Measurements from ENCODE around the gene TMEM271. TPM values are rescaled to one million over a fixed set of nuclear protein-coding genes. Genes with fewer than 3 reads are reported as not detected.

The TMEM271 gene
- total RNA-seq, 4 donors from 2014 or later: not detected

- Histone ChIP-seq H3K9me3 (no peaks in the 10 kb centered on the region), H3K4me1 (no peaks in the 10 kb centered on the region), H3K27me3 (no peaks in the 10 kb centered on the region), H3K36me3 (peaks cover 0 to 63% of the 10 kb centered on the region in 2 donors), H3K4me3 (no peak overlapping the region), H3K27ac (no peak overlapping the region)
- DNase-seq (no peak), ATAC-seq (no peak)
- intact Hi-C loops (cut with DNase I; ENCODE audit: low total_unique reads): no loop called here
- TF ChIP-seq CTCF (IDR thresholded peaks at IDR 0.05 in 4 of 5, conservative IDR thresholded peaks at IDR 0.05 in 1 of 5): no peak
- TF ChIP-seq POLR2A (IDR thresholded peaks at IDR 0.05): no peak
- in situ Hi-C loops (cut with MboI; ENCODE audit: low sequenced_read_pairs in 4 of 4): no loop called here
Observed at GRCh38 chr4:526971-527460, 49.1 kb downstream of the TMEM271 start.

- peaks cover 0 to 63% of the 10 kb centered on the region in 2 donors for H3K36me3 ChIP-seq
- no peaks in the 10 kb centered on the region for H3K27me3 ChIP-seq
- no peak overlapping the region for H3K27ac ChIP-seq
- intact Hi-C loops (cut with DNase I; ENCODE audit: low total_unique reads) (no loop called here), in situ Hi-C loops (cut with MboI; ENCODE audit: low sequenced_read_pairs in 4 of 4) (no loop called here)
- no peaks in the 10 kb centered on the region for H3K9me3 ChIP-seq
- no peak overlapping the region for H3K4me3 ChIP-seq
- DNase-seq: no peak
- no peaks in the 10 kb centered on the region for H3K4me1 ChIP-seq
- no peak for ATAC-seq
- TF ChIP-seq CTCF (IDR thresholded peaks at IDR 0.05 in 4 of 5, conservative IDR thresholded peaks at IDR 0.05 in 1 of 5) (no peak), POLR2A (IDR thresholded peaks at IDR 0.05) (no peak)
Observed at GRCh38 chr4:526189-526909, 49.7 kb downstream of the TMEM271 start.

GRCh38 chr4:525660-526059, 50.4 kb downstream of the TMEM271 start:
- Histone ChIP-seq H3K4me3 (no peak overlapping the region), H3K4me1 (no peaks in the 10 kb centered on the region), H3K27ac (no peak overlapping the region), H3K9me3 (no peaks in the 10 kb centered on the region), H3K36me3 (peaks cover 0 to 59% of the 10 kb centered on the region in 2 donors), H3K27me3 (no peaks in the 10 kb centered on the region)
- in situ Hi-C loops (cut with MboI; ENCODE audit: low sequenced_read_pairs in 4 of 4): no loop called here
- DNase-seq: no peak
- intact Hi-C loops (cut with DNase I; ENCODE audit: low total_unique reads): no loop called here
- ATAC-seq: no peak
- TF ChIP-seq CTCF (IDR thresholded peaks at IDR 0.05 in 4 of 5, conservative IDR thresholded peaks at IDR 0.05 in 1 of 5) (no peak), POLR2A (IDR thresholded peaks at IDR 0.05) (no peak)

- intact Hi-C loops (cut with DNase I; ENCODE audit: low total_unique reads): no loop called here
- TF ChIP-seq CTCF (IDR thresholded peaks at IDR 0.05 in 4 of 5, conservative IDR thresholded peaks at IDR 0.05 in 1 of 5) (no peak), POLR2A (IDR thresholded peaks at IDR 0.05) (no peak)
Observed at GRCh38 chr4:524196-524595, 51.9 kb downstream of the TMEM271 start.

More at GRCh38 chr4:524196-524595, 51.9 kb downstream of the TMEM271 start:
- in situ Hi-C loops (cut with MboI; ENCODE audit: low sequenced_read_pairs in 4 of 4): no loop called here
- Histone ChIP-seq H3K4me1 (no peaks in the 10 kb centered on the region), H3K9me3 (no peaks in the 10 kb centered on the region), H3K27me3 (no peaks in the 10 kb centered on the region), H3K27ac (no peak overlapping the region), H3K4me3 (no peak overlapping the region), H3K36me3 (peaks cover 0 to 59% of the 10 kb centered on the region in 2 donors)
- DNase-seq (no peak), ATAC-seq (no peak)

Other genes starting within 250 kb of the TMEM271 start
- gene ZNF141, start 238.5 kb downstream of the TMEM271 start, total RNA-seq: 1 to 10 TPM; 1.4 to 5.7 (median 2.0) TPM
- 10 to 100 TPM in 1 of 4 donors, 1 to 10 TPM in 3; 8.0 to 15.2 (median 9.1) TPM for gene ZNF721, start 77.1 kb downstream of the TMEM271 start, total RNA-seq
- 10 to 100 TPM in 2 of 4 donors, 1 to 10 TPM in 2; 6.4 to 20.6 (median 11.0) TPM for gene PIGG, start 77.1 kb downstream of the TMEM271 start, total RNA-seq
- gene PDE6B, start 49.3 kb upstream of the TMEM271 start, total RNA-seq: not detected
- gene ATP5ME, start 98.0 kb upstream of the TMEM271 start, total RNA-seq: 100 to 1,000 TPM in 1 of 4 donors, 10 to 100 TPM in 3; 24.7 to 172 (median 91.5) TPM
- 10 to 100 TPM in 1 of 4 donors, 1 to 10 TPM in 3; 1.3 to 20.3 (median 3.6) TPM for gene MYL5, start 98.2 kb upstream of the TMEM271 start, total RNA-seq
- gene SLC49A3, start 112.9 kb upstream of the TMEM271 start, total RNA-seq: 1 to 10 TPM; 1.3 to 3.4 (median 2.2) TPM
- 10 to 100 TPM; 14.5 to 31.9 (median 21.6) TPM for gene PCGF3, start 129.5 kb upstream of the TMEM271 start, total RNA-seq
- gene CPLX1, start 249.8 kb upstream of the TMEM271 start, total RNA-seq: 1 to 10 TPM in 1 of 4 donors, under 1 TPM in 1, not detected in 2; 0.91 to 1.0 TPM

All from gastrocnemius medialis (tissue), 4 donors.